ENCODE results near the gene BRPF1. TPM values are rescaled to one million over a fixed set of nuclear protein-coding genes. Genes with fewer than 3 reads are reported as not detected.

Gene BRPF1, protein sequence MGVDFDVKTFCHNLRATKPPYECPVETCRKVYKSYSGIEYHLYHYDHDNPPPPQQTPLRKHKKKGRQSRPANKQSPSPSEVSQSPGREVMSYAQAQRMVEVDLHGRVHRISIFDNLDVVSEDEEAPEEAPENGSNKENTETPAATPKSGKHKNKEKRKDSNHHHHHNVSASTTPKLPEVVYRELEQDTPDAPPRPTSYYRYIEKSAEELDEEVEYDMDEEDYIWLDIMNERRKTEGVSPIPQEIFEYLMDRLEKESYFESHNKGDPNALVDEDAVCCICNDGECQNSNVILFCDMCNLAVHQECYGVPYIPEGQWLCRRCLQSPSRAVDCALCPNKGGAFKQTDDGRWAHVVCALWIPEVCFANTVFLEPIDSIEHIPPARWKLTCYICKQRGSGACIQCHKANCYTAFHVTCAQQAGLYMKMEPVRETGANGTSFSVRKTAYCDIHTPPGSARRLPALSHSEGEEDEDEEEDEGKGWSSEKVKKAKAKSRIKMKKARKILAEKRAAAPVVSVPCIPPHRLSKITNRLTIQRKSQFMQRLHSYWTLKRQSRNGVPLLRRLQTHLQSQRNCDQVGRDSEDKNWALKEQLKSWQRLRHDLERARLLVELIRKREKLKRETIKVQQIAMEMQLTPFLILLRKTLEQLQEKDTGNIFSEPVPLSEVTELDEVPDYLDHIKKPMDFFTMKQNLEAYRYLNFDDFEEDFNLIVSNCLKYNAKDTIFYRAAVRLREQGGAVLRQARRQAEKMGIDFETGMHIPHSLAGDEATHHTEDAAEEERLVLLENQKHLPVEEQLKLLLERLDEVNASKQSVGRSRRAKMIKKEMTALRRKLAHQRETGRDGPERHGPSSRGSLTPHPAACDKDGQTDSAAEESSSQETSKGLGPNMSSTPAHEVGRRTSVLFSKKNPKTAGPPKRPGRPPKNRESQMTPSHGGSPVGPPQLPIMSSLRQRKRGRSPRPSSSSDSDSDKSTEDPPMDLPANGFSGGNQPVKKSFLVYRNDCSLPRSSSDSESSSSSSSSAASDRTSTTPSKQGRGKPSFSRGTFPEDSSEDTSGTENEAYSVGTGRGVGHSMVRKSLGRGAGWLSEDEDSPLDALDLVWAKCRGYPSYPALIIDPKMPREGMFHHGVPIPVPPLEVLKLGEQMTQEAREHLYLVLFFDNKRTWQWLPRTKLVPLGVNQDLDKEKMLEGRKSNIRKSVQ (N-terminal part only)
- 20.7 and 22.6 TPM in 2 replicates for total RNA-seq

DNA sequence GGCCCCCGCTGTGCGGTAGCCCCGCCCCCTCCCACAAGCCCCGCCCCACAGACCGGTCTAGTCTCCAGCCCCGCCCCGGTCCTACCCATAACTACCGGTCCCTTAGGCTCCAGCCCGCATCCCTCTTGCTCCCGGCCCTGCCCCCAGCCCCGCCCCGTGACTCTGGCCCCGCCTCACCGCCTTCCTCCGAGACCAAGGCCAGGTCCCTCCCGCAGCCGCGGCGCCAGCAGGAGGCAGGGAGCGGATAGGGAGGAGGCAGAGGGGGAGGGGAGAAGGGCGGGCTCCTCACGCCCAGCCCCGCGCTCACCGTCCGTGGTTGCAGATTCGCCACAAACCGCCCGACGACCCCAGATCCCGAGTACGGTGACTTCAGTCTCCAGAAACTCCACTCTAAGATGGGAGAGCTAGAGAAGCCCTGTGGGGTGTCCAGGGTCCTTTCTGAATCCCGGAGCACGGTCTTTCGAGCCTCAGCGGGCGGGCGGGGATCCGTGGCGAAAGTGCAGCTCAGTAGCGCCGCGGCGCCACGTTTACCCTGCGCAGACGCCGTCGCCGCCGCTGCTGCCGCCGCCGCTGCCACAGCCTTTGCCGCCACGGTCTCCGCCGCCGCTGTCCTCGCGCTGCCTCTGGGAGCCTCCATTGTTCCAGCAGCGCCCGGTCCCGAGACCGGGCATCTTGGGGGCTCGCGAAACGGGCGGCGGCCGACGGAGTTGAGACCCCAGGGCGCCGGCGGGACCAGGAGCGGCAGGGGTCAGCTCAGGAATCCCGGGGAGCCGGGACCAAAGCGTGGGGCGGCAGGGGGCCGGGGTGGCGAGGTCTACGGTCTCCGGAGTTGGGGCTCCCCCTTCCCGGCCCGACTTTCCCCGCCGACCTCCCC, at the start of gene BRPF1:
TSS of gene BRPF1 (plus strand) at position 530 of the 874 bp plus-strand sequence. CDS start 2,406 bp downstream, outside the sequence.
- peak; percentile 97 for DNase-seq (ENCODE audit: low read depth, low spot score)

DNA sequence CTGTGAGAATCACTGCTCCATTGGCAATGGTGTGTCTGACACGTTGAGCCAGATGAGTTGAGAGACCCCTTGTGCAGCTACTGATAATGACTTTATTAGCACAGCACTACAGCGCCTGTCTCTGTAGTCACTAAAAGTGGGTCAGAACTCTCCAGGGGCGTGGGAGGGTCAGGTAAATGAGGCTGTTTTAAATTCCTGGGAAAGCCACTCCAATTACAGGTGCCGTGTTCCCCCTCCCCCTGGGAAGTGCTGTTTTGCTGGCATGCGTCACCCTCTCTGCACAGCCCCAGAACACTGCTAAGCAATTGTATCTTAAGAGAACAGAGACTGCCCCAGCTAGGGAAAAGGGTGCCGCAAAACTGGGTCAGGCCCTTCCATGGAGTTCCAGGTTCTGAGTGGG, 49.4 kb upstream of the BRPF1 start:
- no peak for DNase-seq (ENCODE audit: low read depth, low spot score)

DNA sequence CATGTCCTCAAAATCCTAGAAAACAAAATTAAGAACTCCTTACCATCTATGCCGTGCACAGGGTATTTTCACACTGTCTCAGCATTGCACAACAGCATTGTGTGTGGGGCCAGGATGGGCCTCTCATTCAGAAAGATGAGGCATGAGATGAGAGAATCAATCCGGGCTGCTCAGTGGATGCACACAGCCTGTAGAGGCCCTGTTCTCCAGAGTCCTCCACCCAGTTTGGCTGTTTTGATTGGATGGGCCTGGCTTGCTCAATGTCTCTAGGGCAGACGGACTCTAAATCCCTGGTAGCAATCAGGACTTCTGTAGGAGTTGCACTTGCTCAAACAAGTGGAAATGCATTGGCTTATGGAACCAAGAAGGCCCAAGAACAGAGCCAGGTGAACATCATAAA, 48.1 kb upstream of the BRPF1 start:
- no peak for DNase-seq (ENCODE audit: low read depth, low spot score)

DNA sequence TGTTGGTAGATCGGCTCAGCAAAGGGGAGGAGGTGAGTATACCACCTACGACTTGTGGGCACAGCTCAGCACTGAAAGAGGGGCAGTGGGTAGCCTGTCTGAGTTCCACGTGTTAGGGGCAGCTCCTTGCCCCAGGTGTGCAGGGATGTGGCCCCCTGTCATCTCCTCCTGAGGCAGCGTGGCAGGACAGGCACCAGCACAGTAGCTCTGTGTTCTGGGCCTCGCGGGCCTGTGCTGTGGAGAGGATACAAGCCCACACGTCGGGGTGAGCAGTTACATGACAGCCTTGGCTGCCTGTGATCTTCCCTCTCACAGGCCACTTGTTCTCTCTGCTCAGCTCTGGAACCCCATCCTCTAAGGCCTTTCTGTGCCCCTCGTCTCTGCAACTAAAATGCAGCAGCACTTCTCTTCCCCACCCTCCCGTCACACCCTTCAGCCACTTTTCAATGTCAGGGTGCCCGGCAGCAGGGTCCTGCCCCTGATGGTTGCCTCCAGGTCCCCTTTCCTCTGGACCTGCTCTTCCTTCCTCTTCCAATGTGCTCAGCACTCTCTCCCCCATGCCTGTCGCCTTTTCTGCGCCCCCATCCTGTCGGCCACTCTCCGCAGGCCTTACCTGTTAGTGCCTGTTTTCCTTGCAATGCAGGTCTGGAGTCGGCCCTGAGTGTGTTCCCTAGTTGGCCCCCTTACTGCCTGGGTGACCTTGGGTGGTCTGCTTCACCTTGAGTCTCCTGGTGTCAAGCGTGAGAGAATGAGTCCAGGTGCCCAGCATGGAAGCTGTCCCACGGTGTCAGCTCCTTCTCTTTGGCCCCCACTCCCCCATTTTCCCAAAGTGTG, 46.1 kb upstream of the BRPF1 start:
- no peak for DNase-seq (ENCODE audit: low read depth, low spot score)

DNA sequence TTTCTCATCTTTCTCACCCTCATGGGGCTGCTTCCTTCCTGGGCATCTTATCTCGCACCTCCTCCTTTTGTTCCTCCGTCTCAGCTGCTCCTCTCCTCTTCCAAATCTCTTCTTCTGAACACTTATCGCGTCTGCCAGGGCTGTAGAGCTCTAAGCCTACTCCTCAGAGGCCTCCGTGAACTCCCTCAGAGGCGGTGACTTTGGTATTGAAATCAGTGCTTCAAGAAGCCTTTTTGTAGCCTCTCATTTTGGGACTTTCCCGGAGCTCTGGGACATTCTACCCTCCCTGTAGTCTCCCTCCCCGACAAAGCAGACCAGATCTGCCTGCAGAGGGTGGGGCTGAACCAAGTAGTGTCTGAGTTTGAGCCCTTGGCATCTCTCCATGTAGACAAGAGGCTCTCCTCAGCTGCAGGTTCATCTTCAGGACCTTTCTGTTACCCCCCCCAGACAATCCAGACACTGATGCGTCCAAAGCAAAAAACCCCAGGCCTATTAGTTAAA, 45.4 kb upstream of the BRPF1 start:
- DNase-seq (ENCODE audit: low read depth, low spot score), result no peak

DNA sequence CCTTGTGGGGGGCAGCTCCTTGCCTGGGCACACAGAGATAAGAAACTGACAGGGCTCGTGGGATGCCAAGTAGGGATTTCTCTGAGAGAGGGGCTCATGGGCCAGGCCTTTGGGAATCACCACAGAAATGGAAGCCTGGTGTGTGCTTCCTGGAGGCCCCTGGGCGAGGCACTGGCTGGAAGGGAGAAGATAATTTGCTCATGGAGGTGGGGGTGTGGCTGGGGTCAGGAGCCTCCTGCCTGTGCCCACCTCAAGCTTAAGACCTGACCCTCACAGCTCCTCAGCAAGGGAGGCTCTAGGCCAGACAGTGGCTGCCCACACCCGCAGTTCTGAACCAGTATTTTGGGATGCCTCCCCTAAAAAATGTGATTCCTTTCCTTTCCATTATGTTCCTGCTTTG, 44.8 kb upstream of the BRPF1 start:
- no peak for DNase-seq (ENCODE audit: low read depth, low spot score)

DNA sequence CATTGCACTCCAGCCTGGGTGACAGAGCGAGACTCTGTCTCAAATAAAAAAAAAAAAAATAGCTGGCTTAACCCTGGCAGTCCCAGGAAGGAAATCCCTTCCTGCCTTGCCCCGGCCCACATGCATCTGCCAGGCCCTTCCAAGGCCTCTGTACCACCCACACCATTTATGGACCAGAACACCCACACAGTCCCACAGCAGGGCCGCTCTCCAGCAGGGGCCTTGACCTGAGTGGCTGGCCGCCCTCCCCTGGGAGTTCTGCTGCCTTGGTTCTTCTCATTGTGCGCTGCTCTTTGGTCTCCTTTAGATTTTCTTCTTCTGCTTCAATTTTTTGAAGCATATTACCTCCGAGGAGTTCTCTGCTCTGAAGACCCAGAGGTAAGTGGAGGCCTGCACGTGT, 44.0 kb upstream of the BRPF1 start:
- no peak for DNase-seq (ENCODE audit: low read depth, low spot score)

DNA sequence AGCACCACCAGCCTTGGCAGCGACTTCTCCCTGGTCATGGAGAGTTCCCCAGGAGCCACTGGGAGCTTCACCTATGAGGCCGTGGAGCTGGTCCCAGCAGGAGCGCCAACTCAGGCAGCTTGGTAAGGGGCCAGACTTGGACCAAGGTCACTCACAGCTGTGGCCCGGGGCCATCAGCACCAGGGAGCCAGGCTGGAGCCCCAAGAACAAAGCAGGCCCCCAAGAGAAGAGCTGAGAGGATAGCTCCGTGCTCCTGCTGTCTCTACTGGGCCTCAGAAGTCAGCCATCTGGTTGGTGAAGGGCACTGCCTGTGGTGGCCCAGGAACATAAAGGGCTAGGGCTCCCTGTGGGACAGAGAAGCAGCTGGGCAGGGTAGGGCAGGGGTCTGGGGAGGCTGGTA, 42.6 kb upstream of the BRPF1 start:
- DNase-seq (ENCODE audit: low read depth, low spot score), result no peak

DNA sequence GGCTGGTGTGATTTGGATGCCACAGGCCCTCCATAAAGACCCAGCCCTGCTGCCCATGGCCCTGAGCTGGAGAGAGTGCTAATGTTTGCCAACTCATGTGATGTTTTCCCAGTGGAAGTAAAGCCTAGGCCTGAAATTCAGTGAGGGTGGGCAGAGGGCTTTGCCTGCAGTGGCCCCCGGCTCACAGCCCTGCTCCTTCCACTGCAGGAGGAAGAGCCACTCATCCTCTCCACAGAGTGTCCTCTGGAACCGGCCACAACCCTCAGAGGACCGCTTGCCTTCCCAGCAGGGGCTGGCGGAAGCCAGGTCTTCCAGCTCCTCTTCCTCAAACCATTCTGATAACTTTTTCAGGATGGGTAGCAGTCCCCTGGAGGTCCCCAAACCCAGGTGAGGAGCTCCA, 41.8 kb upstream of the BRPF1 start:
- DNase-seq (ENCODE audit: low read depth, low spot score), result no peak

DNA sequence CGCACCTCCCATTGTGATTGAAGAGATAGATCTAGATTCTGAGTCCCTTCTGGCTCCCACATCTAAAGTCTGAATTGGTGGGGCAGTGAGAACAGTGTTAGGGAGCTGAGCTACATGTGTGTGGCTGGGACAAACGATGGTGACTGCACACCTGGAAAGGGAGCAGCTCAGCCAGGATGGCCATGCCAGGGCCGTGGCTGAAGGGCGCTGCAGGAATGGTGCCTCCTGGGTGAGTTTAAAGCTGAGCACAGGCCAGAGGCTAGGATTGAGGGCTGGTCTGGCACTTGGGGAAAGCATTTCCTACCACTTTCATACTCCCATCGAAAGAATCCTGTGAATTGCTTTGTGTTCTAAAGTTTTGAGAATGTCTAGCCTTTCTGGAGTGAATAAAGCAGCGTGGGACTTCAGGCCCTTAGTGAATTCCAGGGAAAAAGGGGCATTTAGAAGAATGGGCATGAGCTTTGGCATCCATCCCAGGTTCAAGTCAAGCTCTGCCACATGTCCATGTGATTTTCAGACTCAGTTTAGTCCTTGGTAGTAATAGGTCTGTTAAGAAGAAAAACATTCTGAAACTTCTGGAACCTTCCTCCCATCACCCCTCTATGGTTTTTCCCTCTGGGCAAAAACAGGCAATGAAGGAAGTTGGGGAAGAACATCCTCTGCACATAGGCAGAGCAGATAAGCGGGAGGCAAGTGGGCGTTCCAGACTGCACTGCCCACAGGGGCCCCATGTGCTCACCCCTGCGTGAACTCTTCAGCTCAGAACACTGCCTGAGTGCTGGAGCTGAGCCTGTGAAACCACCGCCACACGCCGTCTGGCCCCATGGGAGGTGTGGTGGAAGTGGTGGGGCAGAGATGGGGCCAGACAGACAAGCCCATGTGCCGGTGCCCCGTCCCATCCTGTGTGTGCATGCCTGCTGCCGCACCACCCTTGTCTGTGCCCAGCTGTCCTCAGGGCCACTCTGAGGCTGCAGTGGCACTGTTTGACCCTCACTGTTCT, 40.8 kb upstream of the BRPF1 start:
- no peak for DNase-seq (ENCODE audit: low read depth, low spot score)

DNA sequence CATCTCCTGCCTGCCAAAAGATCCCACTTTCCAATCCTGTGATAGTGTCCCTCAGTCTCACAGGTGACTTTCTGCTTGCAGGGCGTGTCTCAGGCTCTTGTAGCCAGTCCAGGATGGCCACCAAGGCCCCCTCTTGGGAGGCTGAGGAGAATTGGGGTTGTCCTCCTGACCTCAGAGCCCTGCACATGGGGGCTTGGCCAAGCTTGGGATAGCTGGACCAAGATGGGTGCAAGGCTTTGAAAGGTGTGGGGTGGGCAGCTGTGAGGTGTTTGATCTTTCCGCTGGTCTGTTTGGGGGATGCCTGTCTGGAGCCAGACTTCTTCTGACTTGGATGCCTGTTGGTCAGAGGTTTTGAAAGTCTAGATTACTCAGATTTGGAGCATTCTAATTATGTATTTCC, 39.9 kb upstream of the BRPF1 start:
- no peak for DNase-seq (ENCODE audit: low read depth, low spot score)

DNA sequence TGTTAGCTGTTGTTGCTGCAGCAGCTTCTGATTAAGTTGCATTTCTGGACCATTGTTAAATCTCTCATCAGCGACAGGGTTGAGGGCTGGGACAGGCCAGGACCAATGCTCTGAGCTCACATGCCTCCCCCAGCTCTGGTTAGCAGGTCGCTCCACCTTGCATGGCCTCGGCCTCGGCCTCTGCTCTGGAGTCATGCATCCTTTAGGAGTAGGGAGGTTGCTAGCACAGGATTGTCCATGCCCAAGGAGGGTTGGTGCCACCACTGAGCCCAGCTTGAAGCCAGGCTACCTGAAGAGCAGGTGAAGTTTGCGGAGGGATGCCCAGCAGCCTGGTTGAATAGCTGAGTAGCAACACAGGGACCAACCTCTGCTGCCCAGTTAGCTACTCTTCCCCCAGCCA, 39.1 kb upstream of the BRPF1 start:
- DNase-seq (ENCODE audit: low read depth, low spot score), result no peak

DNA sequence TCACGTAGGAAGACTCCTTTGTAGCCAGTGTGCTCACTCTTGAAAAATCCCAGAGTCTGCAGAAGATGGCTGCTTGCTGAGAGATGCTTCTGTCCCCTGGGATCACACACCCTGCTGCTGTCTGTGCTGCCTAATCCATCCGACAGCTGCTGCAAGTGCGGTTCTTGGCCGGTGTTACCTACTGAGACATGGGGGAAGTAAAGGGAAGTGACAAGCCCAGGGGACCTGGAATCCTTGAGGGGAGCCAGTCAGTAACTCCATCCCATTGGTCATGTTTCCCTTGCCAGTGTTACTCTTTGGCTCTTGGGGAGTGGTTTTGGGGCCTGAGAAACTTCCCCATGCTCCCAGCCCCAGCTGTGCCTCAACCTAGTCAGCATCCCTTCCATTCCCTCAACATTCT, 36.2 kb upstream of the BRPF1 start:
- no peak for DNase-seq (ENCODE audit: low read depth, low spot score)

DNA sequence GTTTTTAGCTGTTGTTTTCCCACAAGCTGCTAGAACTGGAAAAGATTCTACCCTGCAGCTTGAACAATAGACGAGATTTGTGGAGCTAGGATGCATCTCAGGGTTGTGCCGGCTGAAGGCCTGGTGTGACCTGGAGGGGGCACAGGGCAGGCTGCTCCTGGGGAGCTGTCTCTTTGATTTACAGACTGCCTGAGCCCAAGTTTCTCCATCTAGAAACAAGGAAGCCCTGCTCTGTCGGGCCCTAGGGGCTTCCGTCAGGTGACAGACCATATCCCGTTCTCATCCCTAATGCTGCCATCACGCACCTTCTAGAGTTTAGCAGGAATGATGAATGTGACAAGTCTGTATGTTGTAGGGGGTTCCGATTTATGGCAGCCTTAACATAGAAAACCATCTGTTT, 35.8 kb upstream of the BRPF1 start:
- DNase-seq (ENCODE audit: low read depth, low spot score), result no peak

DNA sequence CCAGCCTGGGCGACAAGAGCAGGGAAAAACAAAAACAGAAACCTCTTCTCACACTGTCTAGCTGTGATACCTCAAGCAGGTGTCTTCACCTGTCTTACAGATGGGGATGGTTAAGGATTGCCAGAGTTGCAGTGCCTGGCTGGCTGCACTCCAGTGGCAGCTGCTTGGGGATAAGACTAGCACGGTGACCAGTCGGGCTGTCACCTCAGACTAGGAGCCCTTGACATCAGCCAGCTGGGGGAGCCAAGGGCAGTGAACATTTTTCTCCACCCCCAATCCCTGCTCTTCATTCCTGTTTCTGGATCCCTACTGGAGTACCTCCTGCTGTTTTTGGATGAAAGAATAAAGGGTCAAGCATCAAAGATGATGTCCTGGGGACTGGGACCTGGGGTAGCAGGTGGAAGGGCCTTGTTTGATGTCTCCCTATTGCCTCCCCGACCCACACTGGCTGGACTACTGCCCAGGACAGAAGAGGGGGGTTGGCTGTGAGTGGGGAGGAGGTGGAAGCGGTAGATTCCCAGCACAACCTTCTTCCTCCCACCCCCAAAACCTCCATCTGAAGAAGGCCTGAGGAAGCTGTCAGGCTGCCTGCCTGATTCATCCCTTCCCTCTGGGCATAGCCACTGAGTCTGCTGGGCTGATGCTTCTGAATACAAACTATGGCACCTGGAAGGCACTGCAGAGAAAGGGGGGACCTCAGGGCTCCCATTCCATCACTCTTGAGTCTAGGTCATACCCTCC, 34.9 kb upstream of the BRPF1 start:
- DNase-seq (ENCODE audit: low read depth, low spot score), result no peak

DNA sequence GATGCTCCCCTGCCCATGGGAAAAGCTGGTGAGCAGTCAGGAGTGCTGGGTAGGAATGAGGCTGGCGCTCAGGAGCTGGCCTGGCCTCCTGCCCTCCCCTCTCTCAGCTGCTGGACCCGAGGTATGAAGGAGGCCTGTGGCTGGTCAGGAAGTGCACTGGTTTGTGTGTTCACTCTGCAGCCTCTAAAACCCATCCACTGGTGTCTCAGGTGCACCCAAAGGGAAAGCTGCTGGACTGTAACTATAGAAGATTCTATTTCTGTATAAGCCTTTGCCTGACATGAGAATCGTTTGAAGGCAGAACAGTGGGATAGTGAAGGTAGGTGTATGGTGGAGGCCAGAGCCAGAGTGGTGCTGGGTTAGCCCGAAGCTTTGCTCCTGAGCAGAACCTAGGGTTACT, 33.6 kb upstream of the BRPF1 start:
- no peak for DNase-seq (ENCODE audit: low read depth, low spot score)

DNA sequence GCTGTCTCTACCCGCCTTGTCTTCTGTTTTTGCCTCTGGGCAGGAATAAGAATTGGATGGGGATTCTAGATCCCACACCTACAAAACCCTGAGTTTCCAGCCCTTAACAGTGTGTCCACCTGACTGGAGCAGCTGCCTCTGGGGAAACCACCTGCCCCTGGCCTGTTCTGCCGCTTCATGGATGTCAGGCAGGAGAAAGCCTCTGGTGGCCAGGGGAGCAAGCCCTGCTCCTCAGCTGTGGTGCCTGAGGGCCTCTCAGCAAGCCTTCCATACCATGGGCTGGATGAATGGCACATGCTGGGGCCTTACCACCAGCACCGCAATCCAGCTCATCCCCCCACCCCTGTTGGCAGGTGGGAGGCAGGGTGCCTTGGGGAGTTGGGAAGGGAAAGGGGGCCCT, 33.2 kb upstream of the BRPF1 start:
- DNase-seq (ENCODE audit: low read depth, low spot score), result no peak

DNA sequence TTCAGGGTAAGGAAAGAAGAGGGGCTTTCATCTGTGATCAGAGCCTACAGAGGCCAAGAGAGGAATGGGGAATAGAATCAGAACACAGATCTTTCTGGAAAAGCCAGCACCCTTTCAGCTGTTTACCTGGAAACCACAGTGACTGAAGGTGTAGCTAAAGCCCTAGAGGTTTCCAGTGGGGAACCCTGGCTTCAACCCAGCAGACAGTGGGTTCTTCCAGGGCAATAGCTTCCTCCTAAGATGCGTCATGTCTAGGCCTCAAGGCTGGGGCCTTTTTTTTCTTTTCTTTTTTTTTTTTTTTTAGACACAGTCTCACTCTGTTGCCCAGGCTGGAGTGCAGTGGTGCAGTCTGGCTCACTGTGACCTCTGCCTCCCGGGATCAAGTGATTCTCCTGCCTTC, 31.0 kb upstream of the BRPF1 start:
- DNase-seq (ENCODE audit: low read depth, low spot score), result no peak

All from pulmonary artery endothelial cell (primary cell).